Activated CD8-positive, alpha-beta memory T cell treated with anti-CD3 and anti-CD28 coated beads, Interleukin-2, amount 50 U/mL, for 48 hours (primary cell): ENCODE data around the gene TBC1D3B.
"Not testable (repeated sequence)": the region's sequence is repeated elsewhere in the genome, so short reads cannot be mapped to it uniquely, and the experiment has no call there.

Experiments
- DNase-seq: peaks from one replicate; pipeline ENCODE4 v3.0.0-alpha.2; 2020

The TBC1D3B gene

DNA sequence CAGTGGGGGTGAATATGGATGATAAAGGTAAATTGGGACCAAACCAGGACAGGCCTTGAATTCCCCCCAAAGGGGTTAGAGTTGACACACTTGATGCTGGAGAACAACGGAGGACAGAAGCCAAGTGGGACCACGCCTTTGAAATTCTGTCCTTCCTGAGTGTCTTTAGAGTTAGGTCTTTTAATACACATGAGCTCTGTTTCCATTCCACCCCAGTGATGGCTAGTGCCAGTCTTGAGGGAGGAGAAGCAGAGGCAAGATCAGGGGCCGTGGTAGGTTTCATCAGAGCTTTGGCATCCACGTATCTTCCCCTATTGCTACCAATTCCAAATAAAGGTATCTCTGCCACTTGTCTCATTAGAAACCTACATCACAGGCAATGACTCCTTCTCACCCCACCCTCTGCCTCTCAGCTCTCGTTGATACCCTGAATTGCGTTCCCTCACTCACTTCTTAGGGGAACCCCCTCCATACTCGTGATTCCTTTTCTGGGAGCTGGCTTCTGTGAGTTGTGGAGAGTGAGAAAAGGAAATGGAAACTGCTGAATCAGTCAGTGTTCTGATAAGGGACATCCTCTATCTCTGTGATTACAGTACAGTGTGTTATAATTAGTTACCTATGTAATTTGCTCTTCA is 22.5 kb upstream of the TBC1D3B start:
- DNase-seq, result no peak

DNA sequence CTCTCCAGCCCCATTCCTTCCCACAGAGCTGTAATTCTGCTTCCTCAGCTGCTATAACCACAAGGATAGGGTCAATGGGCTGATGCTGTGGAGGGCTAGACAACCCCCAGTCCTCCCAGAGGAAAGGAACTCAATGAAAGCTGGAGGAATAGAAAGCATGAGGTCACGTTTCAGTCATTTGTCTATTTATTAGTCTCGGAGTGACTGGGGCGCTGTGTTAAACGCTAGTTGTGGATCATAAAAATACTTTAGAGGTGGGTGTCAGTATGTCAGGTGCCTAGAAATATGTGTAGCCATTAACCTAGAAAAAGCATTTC is 20.9 kb upstream of the TBC1D3B start:
- no peak for DNase-seq

DNA sequence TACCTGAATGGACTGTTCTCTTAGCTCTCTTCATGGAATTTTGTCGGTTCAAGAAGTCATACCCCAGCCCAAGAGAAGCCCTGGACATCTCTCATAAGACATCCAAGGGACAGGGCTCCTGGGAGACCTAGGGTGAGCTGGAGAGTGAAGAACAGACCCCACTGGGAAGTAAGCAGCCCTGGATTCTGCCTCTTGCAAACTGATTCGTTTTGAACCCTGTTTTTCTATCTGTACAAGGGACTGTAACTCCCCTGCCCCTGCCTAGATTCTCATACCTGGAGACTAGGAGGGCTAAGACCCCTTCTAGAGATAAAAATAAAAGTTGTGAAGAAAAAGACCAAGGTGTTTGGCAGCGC is 19.7 kb upstream of the TBC1D3B start:
- DNase-seq, result no peak

DNA sequence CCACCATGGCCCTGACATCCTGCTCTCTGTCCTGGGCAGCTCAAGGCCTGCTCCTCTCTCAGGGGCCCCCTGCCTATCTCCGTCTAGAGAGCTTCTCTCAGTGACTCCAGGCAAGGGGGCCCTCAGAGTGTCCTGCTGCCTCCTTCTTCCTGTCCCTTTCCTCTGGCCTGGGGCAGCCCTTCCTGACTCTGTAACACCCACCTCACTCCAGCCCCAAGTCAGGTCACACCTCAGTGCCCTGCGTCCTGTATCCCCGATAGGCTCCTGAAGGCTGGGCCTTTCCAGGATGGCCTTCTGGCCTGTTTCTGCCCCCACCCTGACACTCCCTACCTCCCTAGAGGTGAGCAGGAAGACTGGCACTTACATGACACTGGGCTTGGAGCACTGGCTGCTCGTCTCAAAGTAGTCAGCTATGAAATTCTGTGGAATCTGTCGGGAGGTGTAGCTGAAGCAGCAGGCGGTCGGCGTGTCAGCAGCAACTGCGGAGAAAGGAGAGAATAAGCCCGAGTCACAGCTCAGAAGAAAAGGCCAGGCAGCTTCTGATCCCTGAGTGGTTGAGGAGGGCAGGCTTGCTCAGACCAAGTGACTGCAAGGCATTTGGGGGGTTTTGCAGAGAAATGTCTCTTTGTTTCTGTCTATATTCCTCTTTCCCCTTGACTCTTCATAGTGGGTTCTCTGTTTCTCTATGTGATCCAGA is 19.1 kb upstream of the TBC1D3B start:
- DNase-seq, result no peak

DNA sequence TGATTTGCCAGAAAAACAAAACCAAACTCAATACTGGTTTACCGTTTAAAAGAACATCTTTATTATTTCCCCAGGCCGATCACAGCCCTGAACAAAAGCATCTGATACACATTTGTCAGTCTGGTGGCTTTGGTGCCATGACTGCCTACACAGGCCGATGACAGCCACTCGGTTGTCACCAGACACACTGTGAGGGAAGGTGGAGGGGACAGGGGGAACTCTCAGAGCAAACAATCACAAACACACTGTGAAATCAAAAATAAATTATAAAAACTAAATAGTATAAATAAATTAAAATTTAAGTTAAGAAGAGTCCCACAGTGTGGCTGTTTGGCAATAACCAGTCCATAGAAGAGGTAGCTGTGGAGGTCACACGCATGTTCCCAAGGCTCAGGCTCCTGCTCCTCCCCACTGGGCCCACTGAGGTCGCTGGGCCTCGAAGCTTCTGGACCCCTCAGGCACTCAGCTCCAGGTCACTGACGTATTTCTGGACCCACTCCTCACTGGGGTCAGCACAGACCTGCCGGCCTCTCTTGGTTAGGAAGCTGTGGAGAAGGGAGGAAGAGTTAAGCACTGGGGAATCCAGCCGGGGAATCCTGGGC is 18.5 kb upstream of the TBC1D3B start:
- DNase-seq, result not testable (repeated sequence)

DNA sequence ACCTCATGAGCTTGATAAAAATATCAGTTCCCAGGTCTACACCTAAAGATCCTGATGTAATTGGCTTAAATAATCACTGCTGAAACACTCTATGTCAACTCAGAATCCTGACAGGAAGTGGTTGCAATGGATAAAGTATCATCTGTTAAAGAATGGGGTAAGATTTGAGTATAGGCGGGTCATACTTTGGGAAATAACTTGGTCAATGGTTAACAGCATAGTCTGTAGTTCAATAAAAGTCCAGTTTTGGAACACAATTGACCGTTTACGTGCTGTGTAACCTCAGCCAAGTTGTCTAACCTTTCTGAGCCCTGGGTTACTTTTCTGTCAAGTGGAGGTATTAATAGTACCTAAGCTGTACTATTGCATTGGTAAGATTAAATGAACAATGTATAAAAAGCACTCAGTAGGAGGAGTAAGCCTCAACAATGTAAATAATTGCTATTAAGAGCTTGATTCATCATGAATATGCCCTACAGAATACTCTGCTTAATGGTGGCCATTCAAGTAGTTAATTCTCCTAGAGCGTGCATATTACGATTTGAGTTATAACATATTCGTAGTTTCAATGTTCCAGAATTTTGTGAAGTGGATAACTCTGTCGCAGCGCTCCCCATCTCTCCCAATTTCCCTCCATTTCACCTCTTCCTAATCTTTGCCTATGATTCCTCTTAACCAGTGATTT is 17.9 kb upstream of the TBC1D3B start:
- not testable (repeated sequence) for DNase-seq

DNA sequence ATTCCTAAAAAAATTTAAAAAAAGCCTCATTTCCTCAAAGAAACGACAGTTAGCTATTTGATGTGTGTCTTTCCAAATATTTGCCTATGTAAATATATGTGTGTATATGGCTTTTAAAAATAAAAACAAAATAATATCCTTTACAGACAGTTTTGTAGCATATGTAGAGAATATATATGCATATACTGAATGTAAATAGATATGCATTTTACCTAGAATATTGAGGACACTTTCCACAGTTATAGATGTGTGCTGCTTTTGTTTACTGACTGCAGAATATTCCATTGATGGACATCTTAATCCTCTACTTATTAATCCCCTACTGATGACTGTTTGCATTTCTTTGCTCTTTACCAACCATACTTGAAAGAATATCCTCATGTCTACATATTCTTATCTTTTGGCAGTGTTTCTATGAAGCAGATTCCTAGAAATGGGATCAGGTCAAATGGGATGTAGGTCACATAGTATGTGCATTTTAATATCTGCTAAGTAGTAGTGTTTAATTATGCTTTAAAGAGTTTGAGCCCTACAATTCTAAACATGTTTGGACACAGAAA is 16.9 kb upstream of the TBC1D3B start:
- no peak for DNase-seq

DNA sequence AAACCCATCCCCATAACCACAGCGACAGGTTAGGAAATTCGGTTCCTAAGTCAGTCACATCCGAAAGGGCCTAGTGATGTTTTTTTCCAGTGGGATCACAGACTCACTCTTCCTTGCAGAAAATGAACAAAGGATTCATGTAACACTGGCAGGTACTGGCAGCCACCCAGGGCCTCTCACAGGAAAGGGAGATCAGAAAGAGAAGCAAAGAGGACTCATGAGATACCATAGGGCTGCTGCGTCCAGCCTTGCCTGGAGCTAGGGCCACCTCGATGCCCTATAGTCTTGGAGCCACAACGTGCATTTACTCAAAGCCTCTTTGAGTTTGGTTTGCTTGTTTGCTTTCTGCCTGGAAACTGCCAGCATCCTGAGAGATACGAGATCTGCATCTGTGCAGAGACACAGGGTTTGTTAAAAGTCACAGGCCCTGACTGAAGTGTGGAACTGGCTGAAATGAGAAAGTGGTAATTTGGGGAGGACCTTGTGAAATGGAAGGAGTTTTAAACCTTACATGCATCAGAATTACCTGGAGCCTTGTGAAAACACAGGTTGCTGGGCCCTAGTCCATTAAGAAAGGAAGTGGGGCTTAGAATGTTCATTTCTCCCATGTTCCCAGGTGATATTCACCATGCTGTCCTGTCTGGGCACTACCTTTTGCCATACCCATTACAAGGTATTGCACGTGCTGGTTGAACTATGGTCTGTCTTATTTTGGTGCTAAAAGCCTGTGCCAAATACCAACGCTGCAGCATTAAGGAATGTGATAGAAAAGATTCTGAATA is 14.3 kb upstream of the TBC1D3B start:
- not testable (repeated sequence) for DNase-seq

DNA sequence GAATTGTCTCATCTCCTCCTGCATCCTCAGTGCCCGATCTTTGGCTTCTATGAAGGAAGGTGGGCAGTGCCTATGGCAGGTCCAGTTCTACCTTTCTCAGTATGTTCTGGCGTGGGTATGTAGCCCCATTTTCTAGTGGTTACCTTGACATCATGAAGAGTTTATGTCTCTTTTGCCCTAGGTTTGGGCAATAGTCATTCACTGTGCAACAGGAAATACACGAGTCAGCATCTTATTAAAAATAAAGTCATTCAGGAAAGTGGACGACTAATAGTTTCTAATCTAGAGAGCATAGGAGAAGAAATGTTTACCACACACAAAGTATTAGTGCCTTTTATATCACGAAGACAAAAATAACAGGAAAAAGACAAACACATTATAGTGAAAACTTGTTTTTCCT is 13.6 kb upstream of the TBC1D3B start:
- not testable (repeated sequence) for DNase-seq

DNA sequence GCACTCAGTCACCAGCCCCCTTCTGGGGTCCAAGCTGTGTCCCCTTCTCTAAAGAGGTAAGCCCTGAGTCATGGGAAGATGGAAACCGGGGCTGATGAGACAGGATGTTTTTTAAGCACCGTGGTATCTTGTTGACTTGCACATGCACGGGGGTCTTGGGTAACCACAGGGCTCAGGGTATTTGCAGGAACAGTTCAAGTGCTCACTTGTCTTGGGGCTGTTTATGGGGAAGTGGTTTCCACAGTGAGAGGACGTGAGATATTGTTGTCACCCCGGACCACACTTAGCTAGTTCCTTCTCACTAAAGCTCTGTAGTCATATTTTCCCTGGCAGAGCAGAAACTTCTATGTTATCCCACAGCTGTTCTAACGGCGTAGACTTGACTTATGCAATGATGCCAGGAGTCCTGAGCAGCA is 12.5 kb upstream of the TBC1D3B start:
- no peak for DNase-seq

DNA sequence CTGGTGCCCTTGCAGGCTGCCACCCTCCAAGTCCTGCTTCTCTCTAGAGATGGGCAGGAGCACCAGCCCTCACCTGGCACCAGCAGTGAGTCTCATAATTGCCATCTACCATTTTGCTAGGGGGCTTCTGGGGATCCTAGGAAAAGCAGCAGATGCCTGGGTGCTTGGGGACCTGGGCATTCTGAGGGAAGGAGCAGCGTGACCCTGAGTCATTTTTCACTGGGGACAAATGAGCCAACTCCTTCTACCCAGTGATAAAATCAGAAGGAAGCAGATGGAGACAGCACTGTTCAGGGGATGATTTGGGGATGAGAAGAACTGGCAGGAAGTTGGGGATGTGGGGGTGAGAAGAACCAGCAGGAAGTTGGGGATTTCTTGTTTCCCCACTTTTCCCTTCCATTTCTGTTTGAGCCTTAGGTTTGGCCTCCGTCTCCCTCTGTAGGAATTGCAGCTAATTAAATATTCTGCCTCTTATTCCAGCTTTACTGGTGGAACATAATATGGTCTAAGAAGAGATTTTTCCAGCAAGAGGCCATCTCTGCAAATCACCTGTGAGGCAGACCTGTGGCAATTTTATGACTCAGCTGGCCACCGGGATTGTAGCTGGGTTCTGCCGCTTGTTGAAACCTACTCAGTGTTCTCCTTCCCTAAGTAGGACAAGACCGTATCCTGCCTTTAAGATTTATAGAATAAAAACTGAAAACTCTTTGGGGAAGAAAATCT is 11.7 kb upstream of the TBC1D3B start:
- not testable (repeated sequence) for DNase-seq

DNA sequence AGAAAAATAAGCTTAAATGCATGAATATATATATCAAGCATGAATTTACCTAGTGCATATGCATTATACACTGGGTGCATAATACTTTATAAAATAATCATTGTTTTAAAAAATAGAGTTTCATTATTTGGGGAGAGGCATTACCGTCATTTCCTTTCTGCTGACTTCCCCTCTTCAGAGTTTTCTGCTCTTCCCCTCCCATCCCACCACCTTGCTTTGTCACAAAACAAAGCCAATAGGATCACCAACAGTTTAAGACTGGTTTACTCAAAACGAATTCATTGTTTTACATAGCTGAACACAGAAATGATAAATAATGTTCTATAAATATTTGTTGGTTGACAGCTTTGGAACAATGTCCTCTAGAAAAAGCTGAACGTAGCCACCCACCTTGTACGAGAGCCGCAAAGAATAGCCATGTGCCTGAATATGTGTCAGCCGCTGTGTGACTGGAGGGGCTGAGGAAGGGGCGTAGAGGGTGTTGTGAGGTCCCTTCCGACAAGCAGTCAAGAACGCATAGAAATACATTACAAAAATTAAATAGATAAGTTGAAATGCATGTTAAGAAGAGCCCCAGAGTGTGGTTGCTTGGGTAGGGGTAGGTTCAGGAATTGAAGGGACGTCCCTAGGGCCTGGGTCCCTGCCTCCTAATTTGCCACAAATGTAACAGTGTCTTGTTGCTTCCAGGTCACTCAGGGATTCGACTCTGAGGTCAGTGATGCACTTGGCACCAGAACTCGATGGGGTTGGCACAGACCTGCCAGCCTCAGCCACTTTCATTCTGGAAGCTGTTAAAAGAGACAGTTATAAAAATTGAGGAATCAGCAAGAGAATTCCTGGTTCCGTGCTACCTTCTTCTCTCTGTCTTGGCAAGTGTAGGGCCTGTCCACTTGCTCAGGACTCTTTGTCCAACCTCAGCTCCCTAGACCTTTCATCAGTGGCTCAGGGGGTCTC is 10.7 kb upstream of the TBC1D3B start:
- DNase-seq, result not testable (repeated sequence)

DNA sequence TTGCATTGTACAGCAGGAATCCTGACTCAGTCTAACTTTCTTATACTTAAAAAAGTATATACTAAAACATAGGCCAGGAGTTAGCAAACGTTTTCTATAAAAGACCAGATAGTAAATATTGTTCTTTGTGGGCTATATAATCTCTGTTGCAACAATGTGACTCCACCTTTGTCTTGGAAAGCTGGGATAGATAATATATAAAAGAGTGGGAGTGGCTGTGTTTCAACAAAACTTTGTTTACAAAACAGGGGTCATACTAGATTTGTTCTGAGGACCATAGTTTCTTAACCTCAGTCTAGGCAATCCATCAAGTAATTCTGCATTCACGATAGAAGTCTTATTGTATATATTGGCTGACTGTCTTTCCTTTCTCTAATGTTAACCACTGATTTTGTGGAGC is 9.0 kb upstream of the TBC1D3B start:
- no peak for DNase-seq

DNA sequence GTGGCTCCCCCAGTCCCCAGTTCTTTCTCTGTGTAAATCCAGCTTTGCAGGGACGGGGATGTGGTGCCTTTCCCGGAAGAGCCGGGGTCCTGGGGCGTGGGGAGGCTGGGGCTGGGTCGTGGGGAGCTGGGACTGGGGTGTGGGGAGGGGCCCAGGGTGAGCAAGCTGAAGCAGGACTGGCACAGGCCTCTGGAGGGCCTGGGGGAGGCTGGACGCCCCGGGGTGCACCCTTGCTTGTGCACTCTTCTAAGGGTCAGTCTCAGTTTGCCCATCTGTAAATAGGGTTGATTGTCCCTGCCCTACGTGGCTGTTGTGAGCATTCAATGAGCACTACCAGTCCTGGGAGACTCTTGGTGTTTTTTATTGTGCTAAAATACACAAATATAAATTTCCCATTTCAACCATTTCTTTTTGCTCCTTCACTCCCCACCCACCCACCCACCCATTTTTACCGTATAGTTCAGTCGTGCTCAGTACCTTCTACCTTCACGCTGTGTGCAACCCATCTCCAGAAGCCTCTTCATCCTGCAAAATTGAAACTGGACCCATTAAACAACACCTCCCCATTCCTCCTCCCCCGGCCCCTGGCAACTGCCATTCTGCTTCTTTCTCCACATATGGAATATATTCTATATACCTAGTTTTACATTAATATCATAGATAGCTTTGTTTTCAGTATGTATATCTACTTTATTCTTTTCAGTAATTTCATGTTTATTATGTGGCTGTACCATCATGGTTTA is 7.8 kb upstream of the TBC1D3B start:
- DNase-seq, result no peak

DNA sequence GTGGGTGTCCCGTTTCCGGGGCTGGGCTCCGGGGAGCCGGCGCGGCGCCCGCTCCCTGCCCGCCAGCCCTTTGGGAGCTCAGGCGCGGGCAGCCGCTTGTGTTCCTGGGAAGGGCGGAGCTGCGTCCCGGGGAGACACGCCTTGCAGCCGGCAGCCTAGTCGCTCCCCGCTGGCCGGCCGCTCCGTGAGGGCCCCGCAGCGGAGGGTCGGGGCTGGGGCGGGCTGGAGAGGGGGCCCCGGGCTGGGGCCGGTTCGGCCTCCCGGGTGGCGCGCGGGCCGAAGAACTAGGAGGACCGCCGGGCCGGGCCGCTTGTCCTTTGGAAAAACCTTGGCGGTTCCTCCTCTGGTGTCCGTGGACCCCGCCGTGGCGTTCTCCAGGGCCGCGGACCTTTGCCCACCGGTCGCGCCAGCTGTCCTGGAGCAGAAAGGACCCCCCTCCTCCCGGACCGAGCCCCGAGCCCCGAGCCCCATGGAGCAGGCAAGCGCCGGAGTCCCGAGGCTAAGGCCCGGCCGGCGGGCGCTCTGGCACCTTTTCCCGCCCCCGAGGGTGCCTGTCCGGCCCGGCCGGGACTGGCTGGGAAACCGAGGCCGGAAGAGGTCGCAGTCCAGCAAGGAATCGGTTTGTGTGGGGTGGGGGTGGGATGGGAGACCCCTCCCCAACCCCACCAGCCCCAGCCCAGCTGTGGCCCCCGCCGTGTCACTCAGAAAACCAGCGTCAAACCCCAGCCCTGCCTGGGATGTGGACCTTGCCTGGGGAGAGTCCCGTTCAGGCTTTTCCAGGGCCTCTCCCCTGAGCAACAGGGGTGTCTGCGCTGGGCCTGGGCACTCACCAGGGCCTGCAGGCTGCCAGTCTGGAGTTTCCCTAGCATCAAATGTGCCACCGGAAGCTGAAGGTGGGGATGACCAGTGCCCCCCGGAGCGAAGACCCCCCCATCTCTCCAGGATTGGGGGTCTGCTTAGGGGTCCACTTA is 6.8 kb upstream of the TBC1D3B start:
- DNase-seq, result no peak

DNA sequence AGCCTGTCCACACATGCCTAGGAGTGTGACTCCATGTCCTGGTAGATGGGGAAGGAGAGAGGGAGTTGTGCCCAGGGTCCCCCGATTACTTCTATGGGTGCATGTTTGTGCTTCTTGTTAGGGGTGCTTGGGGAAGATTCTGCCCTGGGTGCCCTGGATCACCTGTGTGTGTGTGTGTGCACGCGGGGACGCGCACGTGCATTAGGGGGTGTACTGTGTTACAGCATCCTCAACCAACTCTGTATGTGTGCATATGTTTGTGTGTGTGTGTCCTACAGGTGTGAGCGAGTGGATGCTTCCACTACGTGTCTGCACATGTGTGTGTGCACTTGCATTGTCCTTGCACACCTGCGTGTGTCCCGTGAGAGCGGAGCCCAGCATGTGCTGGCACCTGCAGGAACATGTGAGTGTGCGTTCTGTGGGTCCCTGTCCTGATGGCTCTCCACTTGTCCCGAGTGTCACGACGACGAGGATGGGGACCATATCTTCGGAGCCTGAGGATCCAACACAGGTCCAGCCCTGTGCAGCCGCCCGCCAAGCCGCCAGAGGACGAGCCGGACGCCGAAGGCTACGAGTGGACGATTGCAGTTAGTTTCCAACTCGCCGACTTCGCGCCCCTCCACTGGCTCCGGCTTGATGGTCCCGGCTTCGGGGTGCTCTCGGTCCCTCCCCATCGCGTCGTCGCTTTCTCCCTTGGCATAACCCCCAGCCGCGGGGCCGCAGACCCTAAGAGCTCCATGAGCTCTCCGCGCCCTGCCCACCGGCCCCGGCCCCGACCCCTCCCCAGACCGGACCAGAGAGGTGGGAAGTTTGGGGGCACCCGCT is 6.0 kb upstream of the TBC1D3B start:
- no peak for DNase-seq

DNA sequence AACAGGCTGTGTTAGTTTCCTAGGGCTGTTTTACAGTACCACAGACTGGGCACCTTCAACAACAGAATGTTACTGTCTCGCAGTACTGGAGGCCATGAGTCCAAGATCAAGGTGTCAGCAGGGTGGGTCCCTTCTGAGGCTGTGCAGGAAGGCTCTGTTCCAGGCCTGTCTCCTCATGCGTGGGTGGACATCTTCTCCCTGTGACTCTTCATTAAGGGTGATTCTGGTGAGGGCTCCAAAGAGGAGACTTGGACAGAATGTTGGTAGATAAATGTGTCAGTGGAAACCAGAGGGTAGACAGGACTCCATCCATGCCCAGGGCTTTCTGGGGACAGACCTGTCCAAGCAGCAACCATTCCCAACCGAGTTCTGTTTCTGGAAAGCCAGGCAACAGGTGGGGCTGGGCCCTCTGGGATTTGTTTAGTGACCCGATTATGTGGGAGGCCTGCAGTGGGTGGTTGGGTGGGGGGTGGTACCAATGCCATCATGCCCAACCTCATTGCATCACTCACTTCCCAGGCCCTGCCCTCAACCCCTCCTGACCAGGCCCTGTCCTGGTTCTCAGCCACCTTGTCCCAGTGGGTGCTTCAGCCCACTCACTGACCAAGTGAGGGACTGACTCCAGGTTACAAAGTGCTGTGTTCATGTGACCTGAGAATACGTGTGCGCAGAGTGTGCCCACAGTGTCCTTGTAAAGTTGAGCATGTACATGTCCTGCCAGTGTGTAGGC is 5.2 kb upstream of the TBC1D3B start:
- not testable (repeated sequence) for DNase-seq
